Activated CD4-positive, alpha-beta T cell treated with anti-CD3 and anti-CD28 coated beads for 4 hours (primary cell): ENCODE data around the gene MITF.

Source experiments
- DNase-seq, 2 donors: peaks; one replicate each; pipeline ENCODE4 v3.0.0-alpha.2; 2020

MITF gene

DNA sequence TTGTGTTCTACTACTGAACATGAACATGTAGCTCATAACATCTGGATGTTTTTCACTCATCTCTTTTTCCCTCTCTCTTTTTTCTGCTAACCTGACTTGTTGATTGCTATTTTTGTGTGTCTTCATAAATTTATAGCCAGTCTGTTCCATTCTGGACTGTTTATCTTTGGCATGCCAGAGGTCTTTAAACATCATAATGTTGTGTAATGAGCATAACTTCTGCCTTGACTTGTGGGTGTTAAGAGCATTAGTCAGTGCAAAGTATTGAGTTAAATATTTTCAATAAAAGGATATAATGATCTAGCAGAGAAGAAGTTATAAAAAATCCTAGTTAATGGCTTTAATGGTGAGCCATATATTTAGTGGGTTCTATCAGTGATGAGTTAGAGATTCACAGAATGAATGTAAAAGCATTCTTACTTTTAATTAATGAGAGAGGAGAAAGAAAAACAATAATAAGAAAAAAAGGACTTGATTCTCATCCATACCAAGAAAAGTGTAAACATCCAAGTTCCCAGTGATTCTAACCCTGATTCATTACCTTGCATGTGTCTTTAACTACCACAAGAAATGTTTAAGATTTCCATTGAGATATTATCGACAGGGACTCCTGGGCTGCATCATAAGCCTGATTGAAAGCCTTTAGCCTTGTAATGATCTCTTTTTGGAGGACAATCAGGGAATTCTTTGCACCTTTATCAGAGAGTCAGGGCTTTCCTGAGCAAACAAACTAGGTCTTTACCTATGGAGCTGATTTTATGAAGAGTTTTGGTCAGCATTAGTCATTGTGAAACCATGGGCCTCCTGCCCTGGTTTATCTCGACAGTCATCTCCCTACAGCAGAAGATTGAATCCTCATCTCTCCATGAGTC lies 22.9 kb downstream of the MITF start:
- no peak for DNase-seq

DNA sequence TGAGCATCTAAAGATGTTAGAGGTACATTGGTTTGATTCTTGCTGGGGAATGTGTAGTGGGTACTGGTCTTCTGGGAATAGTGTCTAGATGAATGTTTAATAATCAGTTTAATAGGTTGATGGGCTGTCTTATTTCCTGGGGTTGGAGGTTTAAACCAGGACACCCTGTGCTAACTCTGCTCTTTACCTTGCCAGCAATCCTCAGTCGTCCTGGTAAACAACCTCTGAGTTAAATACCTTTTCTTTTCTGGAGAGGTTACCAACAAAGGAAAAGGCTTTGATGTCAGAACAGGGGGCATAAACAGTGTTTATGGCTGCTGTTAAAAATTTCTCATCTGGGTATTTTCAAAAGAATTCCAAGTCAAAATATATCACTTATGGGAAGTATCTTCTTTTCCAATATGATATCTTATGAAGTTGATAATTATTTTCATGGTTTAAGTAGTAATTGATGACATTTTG lies 23.5 kb downstream of the MITF start:
- no peak for DNase-seq

DNA sequence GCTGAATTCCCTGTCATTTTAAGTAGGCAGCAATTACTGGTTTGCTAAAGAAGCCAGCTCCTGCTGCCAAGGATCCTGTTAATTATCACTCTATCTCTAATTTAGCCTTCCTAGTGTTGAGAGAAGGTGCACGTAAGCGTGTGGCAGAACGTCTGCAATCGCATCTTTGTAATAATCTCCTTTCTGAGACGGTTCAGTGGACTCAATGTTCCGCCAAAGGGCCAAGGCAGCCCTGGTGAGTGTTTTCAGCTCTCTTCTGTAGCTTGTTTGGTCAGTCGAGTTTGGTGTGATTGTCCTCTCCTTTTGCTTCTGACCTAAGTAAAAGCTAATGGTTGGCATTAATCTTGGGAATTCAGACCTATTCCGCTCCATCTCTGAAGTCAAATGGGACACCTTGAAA lies 24.2 kb downstream of the MITF start:
- no peak for DNase-seq

DNA sequence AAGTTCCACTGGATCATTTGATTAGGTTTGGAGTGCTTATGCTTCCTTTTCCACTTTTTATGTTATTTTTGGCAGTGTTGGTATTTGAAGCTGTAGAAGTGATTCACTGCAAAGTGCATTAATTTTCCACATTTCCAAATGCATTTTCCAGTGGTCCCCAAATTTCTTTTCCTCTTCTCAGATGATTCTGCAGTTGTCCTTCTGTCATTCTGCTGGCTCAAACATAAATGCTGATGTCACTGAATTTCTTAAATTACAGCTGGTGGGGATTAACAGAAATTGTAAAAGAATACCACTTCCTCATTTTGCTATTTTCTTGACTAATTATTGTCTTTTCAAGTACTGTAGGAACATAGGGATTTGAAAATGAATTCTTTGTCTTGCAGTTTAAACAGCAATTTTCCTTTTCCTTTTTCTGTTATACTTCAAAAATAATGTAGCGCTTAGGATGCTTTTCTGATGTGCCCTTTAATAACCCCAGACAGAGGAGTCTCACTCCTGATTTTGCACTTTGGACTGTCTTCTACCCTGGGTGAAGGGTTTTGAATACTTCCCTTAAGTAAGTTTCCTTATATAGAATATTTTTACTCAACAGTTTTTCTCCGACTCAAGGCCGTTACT lies 25.0 kb downstream of the MITF start:
- DNase-seq, result no peak

DNA sequence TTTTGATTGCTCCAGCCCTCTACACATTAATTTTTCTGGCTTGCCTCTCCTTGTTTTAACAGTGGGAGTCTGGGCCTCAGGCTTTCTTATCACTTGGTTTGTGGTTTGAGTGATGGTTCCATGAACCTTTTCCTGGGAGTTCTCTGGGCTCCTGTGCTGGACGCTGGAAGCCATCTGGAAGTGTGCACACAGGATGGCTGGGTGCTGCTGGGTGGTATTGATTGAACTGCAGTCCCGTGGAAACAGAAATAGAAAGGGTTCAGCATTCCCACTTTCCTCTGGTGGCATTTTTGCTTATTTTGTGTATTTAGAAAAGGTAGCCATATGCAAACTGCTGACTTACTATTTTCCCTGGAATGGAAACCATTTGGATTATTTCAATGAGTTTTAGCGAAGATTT lies 25.6 kb downstream of the MITF start:
- no peak for DNase-seq

DNA sequence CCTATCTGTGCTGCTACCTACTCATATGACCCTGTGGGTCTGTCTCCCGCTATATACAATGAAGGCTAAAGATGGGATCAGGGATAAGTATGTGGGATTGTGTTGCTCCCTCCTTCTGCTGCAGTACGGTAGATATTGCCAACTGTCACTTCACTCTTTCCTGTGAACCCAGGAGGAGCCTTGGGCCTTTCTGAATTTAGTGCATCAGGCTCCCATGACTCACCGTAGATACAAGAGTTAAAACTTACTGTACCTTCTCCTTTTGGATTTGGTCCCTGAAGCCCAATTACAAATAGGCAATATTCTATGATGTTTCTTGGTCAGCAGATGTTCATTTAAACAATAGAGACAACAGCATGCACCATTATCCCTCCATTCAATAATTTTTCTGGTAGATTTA lies 27.4 kb downstream of the MITF start:
- DNase-seq, result no peak

DNA sequence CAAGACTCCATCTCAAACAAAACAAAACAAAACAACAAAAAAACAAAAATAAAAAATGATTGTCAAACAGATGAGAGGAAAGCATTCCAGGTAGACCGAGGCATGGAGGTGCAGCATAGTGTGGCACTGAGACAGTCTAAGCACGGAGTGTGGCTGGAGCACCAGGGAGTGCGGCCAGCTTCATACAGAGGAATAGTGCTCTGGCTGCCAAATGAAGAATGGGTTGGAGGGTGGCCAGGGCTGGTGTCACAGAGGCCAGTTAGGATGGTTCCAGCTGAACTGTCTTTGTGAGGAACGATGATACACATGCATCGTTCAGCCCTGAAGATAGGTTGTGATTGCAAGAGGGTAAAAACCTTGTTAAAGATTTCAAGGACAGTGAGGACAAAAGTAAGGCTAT lies 28.3 kb downstream of the MITF start:
- no peak for DNase-seq

DNA sequence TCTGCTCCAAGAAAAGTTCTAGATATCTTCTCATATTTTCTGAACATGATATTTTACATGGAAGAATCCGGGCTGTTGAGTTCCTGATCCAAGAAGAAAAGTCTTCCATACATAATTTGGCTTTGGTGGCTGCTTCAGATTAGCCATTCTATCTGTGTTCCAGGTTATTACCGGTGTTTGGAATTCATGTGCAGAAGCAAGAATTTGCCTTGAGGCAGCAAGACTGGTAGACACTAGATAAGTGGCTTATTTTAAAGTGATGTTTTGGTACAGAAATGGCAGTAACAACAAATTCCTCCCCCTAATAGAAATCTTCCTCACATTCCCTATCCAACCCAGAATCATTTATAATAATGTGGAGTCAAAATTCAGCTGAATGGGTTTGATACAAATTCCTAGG lies 29.2 kb downstream of the MITF start:
- DNase-seq, result no peak

DNA sequence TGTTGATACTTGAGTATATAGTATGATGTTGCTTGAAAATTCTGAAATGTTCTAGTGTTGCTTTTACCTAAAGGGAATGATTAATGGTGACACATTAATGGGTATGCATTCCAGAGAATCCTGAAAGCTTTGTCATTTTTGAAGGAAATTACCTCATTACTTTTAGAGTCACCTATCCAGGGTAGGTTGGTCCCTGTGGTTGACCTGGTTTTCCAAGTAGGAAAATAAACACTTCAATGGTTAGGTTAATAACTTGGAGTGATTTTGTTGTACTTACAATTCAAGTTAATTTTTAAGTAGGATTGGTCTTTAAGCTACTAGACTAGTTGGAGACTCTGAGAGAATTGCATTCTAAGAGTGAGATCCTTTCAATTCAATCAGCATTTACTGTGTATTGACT lies 31.0 kb downstream of the MITF start:
- DNase-seq, result no peak

DNA sequence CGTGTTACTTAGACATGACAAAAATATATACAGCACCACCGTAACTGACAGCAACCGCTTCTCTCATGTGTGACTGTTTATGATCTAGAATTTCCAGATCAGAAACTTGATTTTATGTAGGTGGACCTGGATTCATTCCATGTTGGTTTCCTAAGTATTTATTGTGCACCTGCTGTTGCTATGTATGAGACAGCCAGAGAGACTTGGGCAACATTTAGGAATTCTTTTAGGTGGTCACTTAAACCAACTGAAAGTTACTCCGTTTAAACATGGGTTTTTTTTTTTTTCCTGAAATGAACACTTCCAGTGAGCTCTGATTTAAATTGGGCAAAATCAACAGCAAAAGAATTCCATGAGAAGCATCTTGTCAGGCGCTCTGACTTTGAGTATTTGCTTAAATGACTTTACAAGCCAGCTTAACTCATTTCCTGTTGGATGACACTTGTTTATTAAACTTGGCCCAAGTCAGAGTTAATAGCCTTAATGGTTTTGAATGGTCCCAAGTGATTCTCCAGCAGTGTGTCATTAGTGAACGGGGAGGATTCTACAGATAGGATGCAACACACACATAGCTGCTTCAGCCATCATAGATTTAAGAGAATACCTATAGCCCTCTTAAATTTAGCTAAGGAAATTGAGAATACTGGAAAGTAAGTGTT lies 31.8 kb downstream of the MITF start:
- no peak for DNase-seq

DNA sequence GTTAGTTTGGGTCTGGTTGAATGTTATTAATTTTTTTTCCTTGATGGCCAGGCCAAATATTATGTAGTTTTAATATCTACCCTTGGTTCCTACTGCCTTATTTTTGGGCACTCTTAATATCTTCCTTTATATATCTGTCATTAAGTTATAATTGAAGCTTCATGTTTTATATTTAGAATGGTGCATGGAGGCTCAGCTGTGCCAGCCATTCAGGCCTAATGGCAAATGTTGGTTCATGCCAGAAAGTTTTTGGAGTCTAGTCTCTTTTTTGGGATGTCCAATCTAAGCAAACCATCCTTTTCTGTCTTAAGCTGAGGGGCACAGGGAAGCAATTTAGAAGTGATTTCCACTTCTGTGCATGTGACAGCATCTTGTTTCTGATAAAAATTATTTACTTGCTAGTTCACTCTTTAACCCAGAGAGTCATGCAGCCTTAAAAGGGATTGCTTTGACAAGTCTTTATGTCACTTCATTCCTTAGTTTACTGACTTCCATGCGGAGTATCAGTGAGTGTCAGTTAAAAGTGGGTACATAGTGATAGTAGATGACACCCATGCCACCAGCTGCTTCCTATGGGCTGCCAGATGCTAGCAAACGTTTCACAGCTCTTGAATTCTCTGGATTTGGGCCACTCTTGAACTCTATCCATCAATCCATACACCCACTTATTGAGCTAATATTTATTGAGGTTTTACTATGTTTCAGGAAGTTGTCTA lies 33.0 kb downstream of the MITF start:
- no peak for DNase-seq

DNA sequence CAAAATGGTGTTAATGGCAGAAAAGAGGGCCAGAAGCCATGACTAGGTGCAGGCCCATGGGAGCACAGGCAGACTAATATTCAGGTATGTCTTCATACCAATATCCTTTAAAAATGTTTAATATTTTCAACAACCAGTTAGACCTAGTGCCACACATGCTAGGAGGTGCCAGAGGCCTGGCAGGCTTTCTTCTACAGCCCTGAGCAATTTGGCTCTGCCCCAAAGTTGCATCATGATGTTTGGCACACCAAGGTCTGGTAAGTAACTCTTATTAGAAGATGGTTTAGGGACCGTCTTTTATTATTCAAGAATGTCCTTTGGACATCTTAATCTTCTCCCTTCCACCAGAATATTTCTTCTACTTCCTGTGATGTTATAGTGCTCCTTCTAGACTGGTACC lies 34.8 kb downstream of the MITF start:
- no peak for DNase-seq

DNA sequence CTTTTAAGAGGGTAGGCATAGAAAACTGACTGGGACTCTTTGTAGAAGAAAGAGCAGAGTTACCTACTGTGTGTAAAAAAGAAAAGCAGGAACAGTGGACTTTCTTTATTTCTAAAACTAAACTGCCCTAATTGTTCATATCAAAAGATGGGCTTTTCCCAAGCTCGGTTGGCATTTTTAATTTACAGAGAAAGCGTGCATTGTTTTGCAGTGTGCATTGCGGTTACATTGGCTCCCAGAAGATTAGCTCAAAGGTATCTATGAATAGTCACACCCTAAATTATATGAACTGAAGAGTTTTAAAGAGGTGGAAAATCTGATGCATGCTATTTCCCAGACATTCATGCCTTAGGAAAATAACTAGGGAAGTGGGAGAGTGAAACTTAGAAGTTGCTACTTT lies 36.5 kb downstream of the MITF start:
- no peak for DNase-seq

DNA sequence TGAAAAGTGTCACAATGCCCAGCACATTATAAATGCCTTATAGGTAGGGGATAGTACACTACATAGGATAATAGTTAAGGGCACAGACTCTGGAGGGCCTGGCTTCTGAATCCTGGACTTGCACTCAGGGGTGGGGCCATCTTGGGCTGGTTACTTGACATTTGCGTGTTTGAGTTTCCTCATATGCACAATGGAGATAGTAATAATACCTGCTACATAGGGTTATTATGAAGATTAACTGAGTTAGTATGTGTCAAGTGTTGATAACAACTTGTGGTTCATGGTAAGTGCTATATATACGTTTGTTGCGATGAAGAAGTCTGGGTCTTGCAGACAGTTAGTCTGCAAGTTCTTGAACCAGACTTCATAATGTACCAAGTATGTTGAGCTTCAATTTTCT lies 37.0 kb downstream of the MITF start:
- no peak for DNase-seq

DNA sequence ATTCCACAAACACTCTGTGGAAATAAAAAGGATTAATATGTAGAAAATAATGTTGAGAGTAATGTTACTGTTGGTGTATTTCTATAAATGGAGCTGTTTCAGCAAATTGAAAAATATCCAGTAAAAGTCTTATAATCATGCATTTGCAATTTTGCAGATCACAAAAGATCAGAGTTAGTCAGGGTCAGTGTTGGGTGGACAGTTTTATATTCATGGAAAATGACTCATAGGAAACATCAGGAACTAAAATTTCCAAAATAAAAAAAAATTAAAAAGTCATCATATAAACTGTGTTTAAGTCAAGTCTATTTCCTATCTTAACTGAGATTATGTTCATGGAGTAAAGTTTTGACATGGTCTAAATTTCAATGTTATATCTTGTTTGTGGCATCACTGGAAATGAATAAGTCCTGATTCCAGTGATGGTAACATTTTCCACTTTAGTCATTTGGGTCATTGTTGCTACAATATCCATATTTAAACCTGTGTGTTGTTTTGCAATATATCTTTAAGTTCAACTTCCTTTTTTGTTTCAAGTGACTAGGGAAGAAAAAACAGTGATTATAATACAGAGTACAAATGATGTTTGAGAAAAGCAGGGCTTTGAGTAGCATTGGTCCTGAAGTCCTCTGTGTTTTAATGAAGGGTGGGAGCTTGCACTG lies 37.8 kb downstream of the MITF start:
- DNase-seq, result no peak

DNA sequence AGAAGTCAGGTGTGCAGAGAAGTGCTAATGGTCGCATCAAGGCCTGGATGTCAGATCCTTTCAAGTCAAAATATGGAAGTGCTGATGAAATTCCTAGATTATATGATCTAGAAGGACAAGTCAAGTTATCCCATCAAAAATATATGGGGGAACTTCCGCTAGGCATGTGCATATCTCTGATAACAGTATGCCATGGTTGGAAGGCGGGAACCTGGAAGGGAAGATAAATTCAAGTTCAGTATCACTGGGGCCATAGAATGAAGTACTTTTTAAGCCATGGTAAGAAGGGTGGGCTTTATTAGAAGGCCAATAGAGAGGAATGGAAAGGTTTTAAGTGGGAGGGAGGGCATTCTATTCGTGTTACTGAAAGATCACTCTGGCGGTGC lies 38.3 kb downstream of the MITF start:
- no peak for DNase-seq

DNA sequence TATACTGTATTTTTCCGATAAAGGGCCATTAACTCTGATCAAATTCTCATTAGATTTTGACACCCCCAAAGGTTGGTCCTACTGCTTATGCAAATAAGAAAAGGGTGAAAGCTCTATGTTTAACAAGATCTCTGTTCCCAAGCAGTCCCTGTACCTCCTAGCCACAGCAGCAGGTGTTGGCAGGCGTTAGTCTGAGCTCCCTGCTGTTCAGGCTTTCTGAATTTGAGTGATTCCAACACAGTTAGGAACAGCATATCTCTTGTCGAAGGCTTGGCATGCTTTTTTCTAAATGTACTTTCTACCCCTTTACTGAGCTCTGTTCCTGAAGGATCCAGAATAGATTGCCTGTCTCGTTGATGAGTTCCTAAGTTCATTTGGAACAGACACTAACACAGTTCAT lies 42.3 kb downstream of the MITF start:
- DNase-seq, result no peak

DNA sequence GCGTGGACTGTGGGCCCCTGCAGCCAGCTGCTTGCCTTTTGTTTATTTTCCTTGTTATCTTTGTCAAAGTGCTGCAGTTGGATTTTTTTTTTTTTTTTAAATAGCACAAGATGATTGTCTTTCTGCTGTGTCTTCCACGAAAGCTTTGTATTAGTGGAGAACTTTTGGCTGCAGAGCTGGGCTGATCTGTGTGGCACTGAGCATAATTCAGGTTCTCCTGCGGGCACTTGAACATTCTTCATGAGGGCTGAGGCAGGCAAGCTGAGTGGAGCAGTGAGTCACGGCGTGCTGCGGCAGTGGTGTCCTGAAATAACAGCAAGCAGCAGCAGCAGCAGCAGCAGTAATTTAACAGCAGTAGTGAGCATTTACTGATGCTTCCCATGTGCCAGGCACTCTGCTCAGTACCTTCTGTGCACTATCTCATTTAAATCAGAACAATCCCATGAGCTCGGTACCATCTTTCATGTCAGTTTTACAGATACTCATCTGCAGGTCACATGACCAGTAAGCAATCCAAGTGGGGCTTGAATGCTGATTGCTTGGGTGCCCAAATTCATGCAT lies 45.8 kb downstream of the MITF start:
- DNase-seq, result no peak

DNA sequence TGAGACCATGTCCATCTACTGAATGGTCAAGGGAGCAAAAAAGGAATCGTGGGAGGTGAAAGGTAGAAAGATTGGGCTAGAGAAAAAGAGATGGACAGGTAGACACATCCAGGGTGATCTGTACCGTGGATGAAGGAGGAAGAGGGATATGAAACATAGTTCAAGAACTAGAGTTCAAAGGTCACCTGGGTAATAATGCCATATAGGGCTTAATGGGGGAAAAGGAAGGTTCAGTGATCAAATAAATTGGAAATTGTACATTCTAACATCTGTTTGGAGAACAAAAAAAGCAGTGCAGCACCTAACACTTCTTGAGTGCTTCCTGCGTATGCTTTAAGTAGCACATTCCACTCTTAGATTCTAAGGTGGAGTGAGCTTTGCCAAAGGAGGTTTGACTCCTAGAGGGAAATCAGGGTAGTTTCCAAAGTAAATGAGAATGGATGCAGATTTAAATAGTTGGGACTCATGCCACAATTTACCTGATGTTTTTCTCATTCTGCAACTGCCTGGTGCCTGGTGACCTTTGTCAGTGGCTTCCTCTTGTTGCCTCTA lies 46.6 kb downstream of the MITF start:
- no peak for DNase-seq

DNA sequence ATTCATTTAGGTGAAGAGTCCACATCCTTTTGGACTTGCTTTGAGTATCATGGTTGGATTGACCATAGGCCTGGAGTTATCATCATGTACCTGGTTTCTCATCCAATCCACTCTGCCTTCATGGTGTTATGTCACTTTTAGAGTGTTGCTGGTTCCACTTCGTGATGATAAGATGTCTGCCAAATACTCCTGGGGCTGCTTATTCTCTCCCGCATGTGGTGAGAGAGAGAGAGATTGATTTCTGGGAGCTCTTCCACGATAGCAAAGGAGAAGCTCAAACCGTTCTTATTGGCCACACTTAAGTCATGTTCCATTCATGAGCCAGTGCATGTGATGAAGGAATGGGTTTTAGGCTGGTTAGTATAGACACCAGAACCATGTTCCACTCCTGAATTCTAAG lies 47.6 kb downstream of the MITF start:
- DNase-seq, result no peak

DNA sequence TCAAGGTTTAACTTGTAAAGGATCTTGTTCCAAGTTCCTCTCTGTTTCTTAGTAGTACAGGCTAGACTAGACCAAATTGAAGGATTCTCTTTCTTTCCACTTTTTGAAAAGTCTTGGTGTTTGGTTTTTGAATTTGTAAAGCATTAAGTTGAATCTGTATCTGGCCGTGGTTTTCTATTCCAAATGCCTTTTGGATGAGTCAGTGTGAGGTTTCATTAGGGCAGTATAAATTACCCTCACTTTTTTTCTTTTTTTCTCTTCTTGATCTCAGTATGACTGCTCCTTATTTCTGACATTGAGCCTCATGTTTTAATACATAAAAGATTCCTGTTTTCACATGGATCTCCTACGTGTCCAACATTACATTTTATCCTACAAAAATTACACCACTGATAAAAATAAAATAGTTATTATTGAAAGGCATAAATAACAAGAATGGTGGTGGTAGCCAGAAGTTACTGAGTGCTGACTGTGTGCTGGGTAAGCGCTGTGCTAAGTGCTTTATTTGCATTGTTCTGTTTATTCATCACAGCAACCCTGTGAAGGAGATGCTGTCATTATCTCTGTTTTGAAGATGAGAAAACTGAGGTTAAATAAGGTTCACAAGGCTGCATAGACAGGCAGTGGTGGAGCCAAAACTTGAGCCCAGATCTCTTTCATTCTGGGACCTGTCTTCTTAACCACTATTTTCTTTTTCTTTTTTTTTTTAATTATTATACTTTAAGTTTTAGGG lies 48.3 kb downstream of the MITF start:
- DNase-seq, result no peak

DNA sequence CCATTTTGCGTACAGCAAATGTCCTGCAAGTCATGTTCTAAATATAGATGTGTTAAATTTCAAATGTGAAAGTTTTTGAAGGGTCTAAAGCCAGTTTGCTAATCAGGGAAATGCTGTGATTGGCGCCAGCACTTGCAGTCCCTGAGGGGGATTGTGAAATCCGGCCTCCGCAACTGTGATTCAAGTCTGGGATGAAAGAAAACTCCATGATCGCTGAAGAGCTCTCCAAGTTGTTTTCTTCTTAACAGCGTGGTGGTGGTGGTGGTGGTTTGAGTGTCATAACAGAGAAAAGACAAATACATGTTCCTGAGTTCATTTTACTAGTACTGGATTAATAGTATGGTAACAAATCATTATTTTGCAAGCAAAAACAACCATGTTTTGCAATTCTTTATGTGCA lies 51.8 kb downstream of the MITF start:
- no peak for DNase-seq
